GM23248 (cell line): ENCODE results near the gene ABLIM2. TPM values are rescaled to one million over a fixed set of nuclear protein-coding genes. Genes with fewer than 3 reads are reported as not detected.

ENCODE experiments used
- DNase-seq: peaks from one replicate; pipeline ENCODE4 v3.0.0-alpha.2; 2015
- H2AFZ ChIP-seq: fragments of 200-600 bp; sonication (generic); 2 replicates; pipeline ENCODE4 v1.6.1; 2016; ENCODE audit warnings: antibody characterized with exemption
- H3F3A ChIP-seq: fragments of 200-600 bp; sonication (generic); 2 replicates; pipeline ENCODE4 v1.6.1; 2016; ENCODE audit warnings: mild to moderate bottlenecking, antibody characterized with exemption, mixed run types; ENCODE audit not compliant: insufficient read depth
- H3K27ac ChIP-seq: fragments of 200-600 bp; sonication (generic); 2 replicates; pipeline ENCODE4 v1.5.1; 2016; ENCODE audit warnings: mild to moderate bottlenecking
- H3K27me3 ChIP-seq: fragments of 200-600 bp; sonication (generic); replicated peaks from 2 replicates; pipeline ENCODE4 v1.6.1; 2016; ENCODE audit warnings: mild to moderate bottlenecking; ENCODE audit not compliant: insufficient read depth
- H3K36me3 ChIP-seq: fragments of 200-600 bp; sonication (generic); 2 replicates; pipeline ENCODE4 v1.6.1; 2016; ENCODE audit warnings: low read depth, mild to moderate bottlenecking
- H3K4me1 ChIP-seq: fragments of 200-600 bp; sonication (generic); 2 replicates; pipeline ENCODE4 v1.6.1; 2016; ENCODE audit warnings: mild to moderate bottlenecking; ENCODE audit not compliant: insufficient read depth
- H3K4me2 ChIP-seq: fragments of 200-600 bp; sonication (generic); one replicate; pipeline ENCODE4 v1.6.1; 2016; ENCODE audit warnings: mild to moderate bottlenecking; ENCODE audit not compliant: unreplicated experiment
- H3K4me3 ChIP-seq: fragments of 200-600 bp; sonication (generic); 2 replicates; pipeline ENCODE4 v1.5.1; 2016; ENCODE audit warnings: mild to moderate bottlenecking
- H3K79me2 ChIP-seq: fragments of 200-600 bp; sonication (generic); 2 replicates; pipeline ENCODE4 v1.6.1; 2016; ENCODE audit warnings: mild to moderate bottlenecking; ENCODE audit not compliant: insufficient read depth
- H3K9ac ChIP-seq: fragments of 200-600 bp; sonication (generic); 2 replicates; pipeline ENCODE4 v1.6.1; 2016; ENCODE audit warnings: mild to moderate bottlenecking
- H3K9me2 ChIP-seq: fragments of 200-600 bp; sonication (generic); 2 replicates; pipeline ENCODE4 v1.6.1; 2016; ENCODE audit warnings: mixed run types, mild to moderate bottlenecking, moderate library complexity; ENCODE audit not compliant: insufficient read depth
- H3K9me3 ChIP-seq: fragments of 200-600 bp; sonication (generic); one replicate; pipeline ENCODE4 v1.6.1; 2017; ENCODE audit warnings: low read depth
- H4K20me1 ChIP-seq: fragments of 200-600 bp; sonication (generic); 2 replicates; pipeline ENCODE4 v1.6.0; 2016; ENCODE audit not compliant: insufficient read depth
- EZH2 ChIP-seq: fragments of 200-600 bp; sonication (generic); IDR thresholded peaks from 2 replicates; pipeline ENCODE4 v1.6.1; 2018; ENCODE audit warnings: antibody characterized with exemption, mild to moderate bottlenecking; ENCODE audit not compliant: insufficient read depth, poor library complexity, severe bottlenecking
- EZH2phosphoT487 ChIP-seq: fragments of 200-600 bp; sonication (generic); IDR thresholded peaks from 2 replicates; pipeline ENCODE4 v1.6.1; 2018; ENCODE audit warnings: antibody characterized with exemption, moderate library complexity, mild to moderate bottlenecking, low read depth; ENCODE audit not compliant: insufficient read depth
- WGBS, 2 experiments: methylation state at CpG; one replicate each; pipeline ENCODE4 v1.1.6; 2015 to 2017; ENCODE audit warnings: low lambda C conversion rate in 2 of 2, low coverage in 1 of 2; ENCODE audit errors: missing lambda C conversion rate in 2 of 2; 5-methylcytosine and 5-hydroxymethylcytosine counted together
- in situ Hi-C: fragments of 300-500 bp; cut with MboI; formaldehyde crosslinking; loops from 2 replicates; pipeline ENCODE4 v1.15.0; 2020
- polyA plus RNA-seq: library from polyadenylated mRNA; unstranded; fragments of >200 nt; fragmentation: Nextera tagmentation; extraction: Ambion mirVana; gene quantifications from 2 replicates; pipeline ENCODE4 v1.2.1, GENCODE V29; 2016
- total RNA-seq: library from RNA; depleted of rRNA; stranded (reverse); fragments of >200 nt; shearing (Covaris generic); gene quantifications from 2 replicates; pipeline ENCODE4 v1.2.3, GENCODE V29; 2014

Gene ABLIM2
- total and polyA plus RNA-seq, 2 experiments from 2014 or later: not detected

DNA sequence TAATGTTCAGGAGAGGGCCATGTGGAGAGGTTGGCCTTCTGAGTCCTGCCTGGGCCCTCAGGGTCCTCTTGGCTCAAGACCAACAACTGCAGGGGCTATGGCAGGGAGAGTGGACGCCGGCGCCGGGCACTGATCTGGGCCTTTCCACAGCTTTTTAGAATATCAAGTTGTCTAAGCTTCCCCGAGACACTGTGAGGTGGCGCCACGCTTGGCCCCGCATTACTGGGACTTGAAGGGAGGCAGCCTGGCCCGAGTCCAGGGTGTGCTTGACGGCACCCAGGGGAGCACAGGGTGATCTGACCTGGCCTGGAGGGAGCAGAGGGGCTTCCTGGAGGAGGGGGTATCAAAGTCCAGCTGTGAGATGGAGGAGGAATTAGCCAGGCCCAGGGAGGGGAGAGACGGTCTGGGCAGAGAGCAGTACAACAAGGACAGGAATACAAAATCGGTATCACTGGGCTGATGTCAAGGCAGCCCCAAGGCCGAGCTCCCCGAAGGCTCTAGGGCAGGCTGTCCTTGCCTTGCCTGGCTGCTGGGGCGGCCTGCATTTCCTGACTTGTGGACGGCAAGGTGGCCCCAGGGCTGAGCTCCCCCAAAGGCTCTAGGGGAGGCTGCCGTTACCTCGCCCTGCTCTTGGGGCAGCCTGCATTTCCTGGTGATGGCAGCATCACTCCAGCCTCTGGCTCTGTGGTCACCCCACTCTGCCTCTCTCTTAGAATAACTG lies 28.1 kb downstream of the ABLIM2 start:
- no peak overlapping the region for H3K4me3 ChIP-seq
- in situ Hi-C loops: no loop called here
- no peak overlapping the region for H3K27ac ChIP-seq
- H3K9me3 ChIP-seq: no peaks in the 10 kb centered on the region
- TF ChIP-seq EZH2: no peak
- TF ChIP-seq EZH2phosphoT487: no peak
- 72 to 75% methylated on average over 18 of the region's 18 CpGs for WGBS, 2 experiments
- no peak overlapping the region for H2AFZ ChIP-seq
- H3K4me2 ChIP-seq: no peak overlapping the region
- H3K4me1 ChIP-seq: no peaks in the 10 kb centered on the region
- peaks cover 23% of the 10 kb centered on the region for H3K27me3 ChIP-seq
- H3K79me2 ChIP-seq: no peaks in the 10 kb centered on the region
- H4K20me1 ChIP-seq: no peaks in the 10 kb centered on the region
- H3K9me2 ChIP-seq: no peaks in the 10 kb centered on the region
- DNase-seq: no peak
- no peaks in the 10 kb centered on the region for H3K36me3 ChIP-seq
- no peaks in the 10 kb centered on the region for H3F3A ChIP-seq
- H3K9ac ChIP-seq: no peak overlapping the region

GRCh38 chr4:8129785-8130184 lies 28.8 kb downstream of the ABLIM2 start:
- in situ Hi-C loops: no loop called here
- Histone ChIP-seq H3K9ac (no peak overlapping the region), H3K4me3 (no peak overlapping the region), H3K27ac (no peak overlapping the region), H2AFZ (no peak overlapping the region), H3K9me2 (no peaks in the 10 kb centered on the region), H3K79me2 (no peaks in the 10 kb centered on the region), H3K27me3 (peaks cover 24% of the 10 kb centered on the region), H3K9me3 (no peaks in the 10 kb centered on the region), H3K4me1 (no peaks in the 10 kb centered on the region), H3K36me3 (no peaks in the 10 kb centered on the region), H3F3A (no peaks in the 10 kb centered on the region), H3K4me2 (no peak overlapping the region), H4K20me1 (no peaks in the 10 kb centered on the region)
- no peak for DNase-seq
- TF ChIP-seq EZH2 (no peak), EZH2phosphoT487 (no peak)
- 43 to 51% methylated on average over 6 of the region's 6 CpGs for WGBS, 2 experiments

- Histone ChIP-seq H3K9me3 (no peaks in the 10 kb centered on the region), H3K9me2 (no peaks in the 10 kb centered on the region), H3F3A (no peaks in the 10 kb centered on the region), H3K79me2 (no peaks in the 10 kb centered on the region), H3K9ac (no peak overlapping the region), H3K4me3 (no peak overlapping the region), H3K27me3 (peaks cover 31% of the 10 kb centered on the region), H4K20me1 (no peaks in the 10 kb centered on the region), H2AFZ (no peak overlapping the region), H3K4me2 (no peak overlapping the region), H3K27ac (no peak overlapping the region), H3K36me3 (no peaks in the 10 kb centered on the region), H3K4me1 (no peaks in the 10 kb centered on the region)
- no peak for DNase-seq
- TF ChIP-seq EZH2: no peak
- no peak for TF ChIP-seq EZH2phosphoT487
- 84% methylated on average over 11 of the region's 11 CpGs for WGBS, 2 experiments
- in situ Hi-C loops: no loop called here
Measured at GRCh38 chr4:8129136-8129535, 29.5 kb downstream of the ABLIM2 start.

GRCh38 chr4:8128100-8128856 lies 30.3 kb downstream of the ABLIM2 start:
- no peak overlapping the region for H3K4me2 ChIP-seq
- in situ Hi-C loops: no loop called here

More at GRCh38 chr4:8128100-8128856, 30.3 kb downstream of the ABLIM2 start:
- H2AFZ ChIP-seq: no peak overlapping the region
- no peak for DNase-seq
- no peaks in the 10 kb centered on the region for H4K20me1 ChIP-seq
- H3K27ac ChIP-seq: no peak overlapping the region
- no peaks in the 10 kb centered on the region for H3K79me2 ChIP-seq
- no peak for TF ChIP-seq EZH2
- TF ChIP-seq EZH2phosphoT487: no peak
- H3K4me1 ChIP-seq: no peaks in the 10 kb centered on the region
- H3F3A ChIP-seq: no peaks in the 10 kb centered on the region
- H3K9ac ChIP-seq: no peak overlapping the region
- H3K27me3 ChIP-seq: peaks cover 31% of the 10 kb centered on the region
- no peak overlapping the region for H3K4me3 ChIP-seq
- H3K9me2 ChIP-seq: no peaks in the 10 kb centered on the region
- no peaks in the 10 kb centered on the region for H3K9me3 ChIP-seq
- H3K36me3 ChIP-seq: no peaks in the 10 kb centered on the region
- WGBS, 2 experiments: 29 to 33% methylated on average over 19 of the region's 19 CpGs
